Measurements from ENCODE around the gene FERMT3. TPM values are rescaled to one million over a fixed set of nuclear protein-coding genes. Genes with fewer than 3 reads are reported as not detected.

The FERMT3 gene
- total and polyA plus RNA-seq, 12 donors, result 2.3 to 30.8 (median 6.8) TPM

GRCh38 chr11:64170419-64170818 is 36.1 kb upstream of the FERMT3 start:
- Histone ChIP-seq H3K36me3 (no peaks in the 10 kb centered on the region), H3K4me3 (no peak overlapping the region), H3K27ac (no peak overlapping the region), H3K27me3 (no peaks in the 10 kb centered on the region), H3K4me1 (peaks cover 0 to 11% (median 6%) of the 10 kb centered on the region in 9 donors), H3K9me3 (peaks cover 0 to 9% (median 0%) of the 10 kb centered on the region in 11 donors)
- DNase-seq (no peak), ATAC-seq (no peak)
- intact Hi-C loops (cut with DNase I), result no loop called here
- TF ChIP-seq CTCF (IDR thresholded peaks at IDR 0.05), result no peak
- WGBS, 2 donors, result 87 to 89% methylated on average over 4 of the region's 4 CpGs

- Histone ChIP-seq H3K36me3 (peaks cover 0 to 7% (median 0%) of the 10 kb centered on the region in 9 donors), H3K4me1 (no peaks in the 10 kb centered on the region), H3K27ac (no peak overlapping the region), H3K4me3 (no peak overlapping the region), H3K9me3 (peaks cover 0 to 9% (median 0%) of the 10 kb centered on the region in 11 donors), H3K27me3 (no peaks in the 10 kb centered on the region)
- WGBS, 2 donors, result 88 to 89% methylated on average over 4 of the region's 4 CpGs
- TF ChIP-seq CTCF (IDR thresholded peaks at IDR 0.05), result no peak
- DNase-seq (no peak), ATAC-seq (no peak)
- intact Hi-C loops (cut with DNase I), result no loop called here
Observed at GRCh38 chr11:64173616-64174355, 32.7 kb upstream of the FERMT3 start.

- Histone ChIP-seq H3K4me1 (peaks cover 1 to 20% (median 15%) of the 10 kb centered on the region in 9 donors), H3K4me3 (no peak overlapping the region), H3K36me3 (peaks cover 0 to 8% (median 0%) of the 10 kb centered on the region in 9 donors), H3K9me3 (peaks cover 0 to 9% (median 0%) of the 10 kb centered on the region in 11 donors), H3K27ac (no peak overlapping the region), H3K27me3 (no peaks in the 10 kb centered on the region)
- ATAC-seq (no peak), DNase-seq (no peak)
- WGBS, 2 donors, result 84 to 85% methylated on average over 8 of the region's 8 CpGs
- intact Hi-C loops (cut with DNase I), result no loop called here
- TF ChIP-seq CTCF (IDR thresholded peaks at IDR 0.05), result no peak
Observed at GRCh38 chr11:64176751-64177150, 29.8 kb upstream of the FERMT3 start.

- Histone ChIP-seq H3K4me3 (no peak overlapping the region), H3K27me3 (no peaks in the 10 kb centered on the region), H3K4me1 (peaks cover 7 to 34% (median 25%) of the 10 kb centered on the region in 9 donors), H3K9me3 (peaks cover 0 to 9% (median 0%) of the 10 kb centered on the region in 11 donors), H3K27ac (no peak overlapping the region), H3K36me3 (peaks cover 0 to 8% (median 0%) of the 10 kb centered on the region in 9 donors)
- DNase-seq, result no peak
- intact Hi-C loops (cut with DNase I), result no loop called here
- no peak for TF ChIP-seq CTCF (IDR thresholded peaks at IDR 0.05)
- ATAC-seq, result no peak
- 92 to 94% methylated on average over 1 of the region's 1 CpG for WGBS, 2 donors
Observed at GRCh38 chr11:64178203-64178602, 28.3 kb upstream of the FERMT3 start.
